HepG2 (cell line): ENCODE data around the gene HDGF. TPM values are rescaled to one million over a fixed set of nuclear protein-coding genes. Genes with fewer than 3 reads are reported as not detected.
A peak's percentile ranks its signal among the peaks of the same experiment; 100 is the strongest.

Experiments
- ATF3 ChIP-seq: sonication (generic); formaldehyde crosslinking; IDR thresholded peaks from 2 replicates; pipeline ENCODE4 v1.4.0; 2020; ENCODE audit warnings: missing genetic modification reagents
- FOXP4 ChIP-seq: sonication (generic); formaldehyde crosslinking; IDR thresholded peaks from 2 replicates; pipeline ENCODE4 v1.4.0; 2020; ENCODE audit warnings: missing genetic modification reagents
- NFYC ChIP-seq: IDR thresholded peaks from 2 replicates; pipeline ENCODE4 v1.6.1; 2016; ENCODE audit warnings: missing genetic modification reagents, missing compliant biosample characterization
- SETDB1 ChIP-seq: sonication (generic); formaldehyde crosslinking; IDR thresholded peaks from 2 replicates; pipeline ENCODE4 v1.5.1; 2020; ENCODE audit warnings: missing genetic modification reagents, mild to moderate bottlenecking, borderline replicate concordance
- SMAD1 ChIP-seq: sonication (generic); formaldehyde crosslinking; IDR thresholded peaks from 2 replicates; pipeline ENCODE4 v1.4.0; 2020; ENCODE audit warnings: missing genetic modification reagents, low read depth, mild to moderate bottlenecking, borderline replicate concordance
- SMAD9 ChIP-seq: sonication (generic); formaldehyde crosslinking; IDR thresholded peaks from 2 replicates; pipeline ENCODE4 v1.5.1; 2020; ENCODE audit warnings: mild to moderate bottlenecking, missing genetic modification reagents
- SNAPC2 ChIP-seq: sonication (generic); formaldehyde crosslinking; IDR thresholded peaks from 2 replicates; pipeline ENCODE4 v1.8.1; 2022; ENCODE audit warnings: mild to moderate bottlenecking, missing genetic modification reagents
- TOPORS ChIP-seq: sonication (generic); formaldehyde crosslinking; IDR thresholded peaks from 2 replicates; pipeline ENCODE4 v1.8.0; 2023; ENCODE audit warnings: mild to moderate bottlenecking, missing genetic modification reagents
- ZNF253 ChIP-seq: sonication (generic); formaldehyde crosslinking; IDR thresholded peaks from 2 replicates; pipeline ENCODE4 v1.8.0; 2022; ENCODE audit warnings: mild to moderate bottlenecking, missing genetic modification reagents, borderline replicate concordance
- ZNF263 ChIP-seq: sonication (generic); formaldehyde crosslinking; IDR thresholded peaks from 2 replicates; pipeline ENCODE4 v1.4.0; 2020; ENCODE audit warnings: missing genetic modification reagents
- ZNF496 ChIP-seq: sonication (generic); formaldehyde crosslinking; IDR thresholded peaks from 2 replicates; pipeline ENCODE4 v1.8.1; 2023; ENCODE audit warnings: mild to moderate bottlenecking, moderate library complexity, missing genetic modification reagents; ENCODE audit not compliant: insufficient replicate concordance
- ZNF543 ChIP-seq: sonication (generic); formaldehyde crosslinking; IDR thresholded peaks from 2 replicates; pipeline ENCODE4 v1.4.0; 2020; ENCODE audit warnings: mild to moderate bottlenecking, missing genetic modification reagents
- ZNF691 ChIP-seq: sonication (generic); formaldehyde crosslinking; IDR thresholded peaks from 2 replicates; pipeline ENCODE4 v1.4.0; 2020; ENCODE audit warnings: missing genetic modification reagents, low read depth, mild to moderate bottlenecking, borderline replicate concordance
- polyA plus RNA-seq, 8 experiments: library from polyadenylated mRNA; depleted of rRNA in 3 of 8; stranded (reverse) in 7 of 8; unstranded in 1 of 8; fragments of >200 nt; fragmentation: Illumina TruSeq in 4 of 8; extraction: Trizol in 4 of 8; gene quantifications; 2 replicates each; pipeline versions ENCODE4 v1.2.1 to v1.2.3, GENCODE V29; 2011 to 2016; ENCODE audit warnings: low read depth in 4 of 8, missing spikeins in 1 of 8, mixed read lengths in 1 of 8; ENCODE audit not compliant: insufficient read depth in 1 of 8
- total RNA-seq, 5 experiments: library from RNA; depleted of rRNA; stranded (reverse); fragments of >200 nt; fragmentation: Illumina TruSeq; extraction: Trizol; gene quantifications; 2 replicates each; pipeline ENCODE4 v1.2.3, GENCODE V29; 2016; ENCODE audit warnings: low read depth in 1 of 5

The HDGF gene
- total and polyA plus RNA-seq, 2 of the 13 experiments (the other 11 are each of a cell fraction or from before 2014, with no cell fraction given) = 156 to 196 TPM

- TF ChIP-seq ZNF253 (no peak; the same call in 1 of the 2 replicates), SETDB1 (CRISPR knock-in tag) (no peak), SNAPC2 (CRISPR knock-in tag) (peak; percentile 83; the same call in 1 of the 2 replicates), ZNF691 (CRISPR knock-in tag) (0 out of 2 replicates have a peak, but pooled peaks have one; percentile 73), ATF3 (peak; percentile 22; the same call in 1 of the 2 replicates), TOPORS (CRISPR knock-in tag) (peak; percentile 94), SMAD9 (CRISPR knock-in tag) (peak; percentile 92; the same call in 1 of the 2 replicates), FOXP4 (peak; percentile 79), NFYC (CRISPR knock-in tag) (peak; percentile 48; the same call in 1 of the 2 replicates), SMAD1 (CRISPR knock-in tag) (peak; percentile 88), ZNF543 (CRISPR knock-in tag) (peak; percentile 91), ZNF496 (CRISPR knock-in tag) (no peak), ZNF263 (CRISPR knock-in tag) (no peak)
- TF ChIP-seq, all 625 proteins: peak for 328
These were observed 10.6 kb downstream of the HDGF start, which contains the start of gene MRPL24 (continued) for GRCh38 chr1:156740741-156741480.
